Effector CD8-positive, alpha-beta T cell (primary cell): Measurements from ENCODE around the gene EDARADD.

Experiments used
- DNase-seq: peaks from one replicate; lab custom pipeline; 2025; lab: John Stamatoyannopoulos, UW

The EDARADD gene

GRCh38 chr1:236392182-236392581 is 1.9 kb upstream of the EDARADD start:
- DNase-seq: no peak

GRCh38 chr1:236394879-236395229 is 768 bp downstream of the EDARADD start:
- no peak for DNase-seq

- no peak for DNase-seq
These were observed 1.3 kb downstream of the EDARADD start for GRCh38 chr1:236395230-236395946.

DNA sequence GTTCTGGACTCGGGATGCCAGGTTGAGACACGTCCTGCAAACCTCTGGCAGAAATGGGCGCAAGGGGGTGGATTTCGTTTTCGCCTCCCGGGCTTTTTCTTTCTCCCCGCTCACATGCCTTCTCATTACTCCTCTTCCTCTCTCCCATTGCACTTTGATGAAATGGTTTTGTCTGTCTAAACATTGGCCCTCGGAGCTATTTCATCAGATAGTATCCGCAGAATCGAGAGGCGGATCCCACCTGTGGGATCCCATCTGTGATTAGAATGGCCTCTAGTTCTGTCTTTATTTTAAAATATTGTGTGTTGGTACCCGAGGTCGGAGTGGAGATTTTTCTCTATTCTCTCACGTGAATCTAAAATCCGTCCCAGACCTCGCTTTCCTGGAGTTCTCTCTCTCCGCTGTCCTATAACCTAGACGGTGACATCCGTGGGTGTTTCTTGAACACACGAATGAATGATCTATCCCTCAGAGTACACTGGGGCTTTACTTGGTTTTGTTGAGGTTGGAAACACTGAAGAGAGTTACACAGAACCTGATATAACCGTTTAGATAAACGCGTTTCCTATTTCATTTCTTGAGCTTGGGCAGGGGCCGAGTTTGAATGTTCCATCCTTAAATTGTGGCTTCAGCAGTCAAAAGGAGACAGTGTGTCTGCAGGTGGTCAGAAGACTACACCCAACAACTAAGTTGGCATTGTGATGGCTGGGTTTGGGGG is 2.0 kb downstream of the EDARADD start:
- DNase-seq: no peak

DNA sequence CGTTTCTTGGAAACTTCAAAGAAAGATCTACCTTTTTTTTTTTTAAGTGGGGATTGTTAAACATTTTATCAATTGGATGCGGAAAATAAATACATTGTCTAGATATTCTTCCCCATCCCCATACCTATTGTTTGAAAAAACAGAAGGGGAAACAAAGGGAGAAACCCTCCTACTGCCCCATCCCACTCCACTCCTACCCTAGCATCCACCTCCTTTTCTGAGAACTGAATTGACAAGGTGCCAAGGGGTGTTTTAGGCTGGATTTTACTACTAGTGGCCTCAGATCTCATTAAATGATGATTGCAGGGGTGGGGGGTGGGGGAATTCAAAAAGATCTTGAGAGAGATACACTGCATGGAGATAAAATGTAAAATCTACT is 2.6 kb downstream of the EDARADD start:
- no peak for DNase-seq

- no peak for DNase-seq
These were observed 3.2 kb downstream of the EDARADD start for GRCh38 chr1:236397173-236397759.

DNA sequence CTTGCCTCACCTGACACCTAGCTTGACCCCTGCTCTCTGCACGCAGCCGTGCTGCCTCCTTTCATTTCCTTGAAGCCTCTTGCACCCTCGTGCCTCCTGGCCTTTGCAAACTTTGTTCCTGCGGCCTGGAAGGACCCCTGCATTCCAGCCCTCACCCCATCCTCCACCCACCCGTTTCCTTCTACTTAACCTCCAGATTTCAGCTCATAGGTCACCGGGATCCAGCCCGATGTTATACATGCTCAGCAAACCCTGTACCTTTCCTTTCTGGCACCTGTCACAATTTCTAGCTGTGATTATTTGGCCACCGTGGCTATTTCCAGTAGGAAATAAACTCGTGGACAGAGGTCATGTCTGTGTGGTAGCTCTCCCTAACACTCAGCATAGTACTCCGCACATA is 4.5 kb downstream of the EDARADD start:
- no peak for DNase-seq

GRCh38 chr1:236400061-236400603 is 6.0 kb downstream of the EDARADD start:
- no peak for DNase-seq

DNA sequence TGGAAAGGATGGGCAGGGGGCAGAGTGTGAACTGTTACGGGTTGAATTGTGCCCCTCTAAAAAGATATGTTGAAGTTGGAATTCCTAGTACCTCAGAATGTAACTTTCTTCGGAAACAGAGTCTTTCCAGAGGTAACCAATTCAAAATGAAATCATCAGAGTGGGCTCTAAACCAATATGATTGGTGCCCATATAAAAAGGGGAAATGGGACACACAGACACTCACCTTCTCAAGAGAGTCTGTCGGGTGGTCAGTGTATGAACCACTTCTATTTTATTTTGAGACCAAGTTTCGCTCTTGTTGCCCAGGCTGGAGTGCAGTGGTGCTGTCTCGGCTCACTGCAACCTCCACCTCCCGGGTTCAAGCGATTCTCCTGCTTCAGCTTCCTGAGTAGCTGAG is 7.6 kb downstream of the EDARADD start:
- DNase-seq: no peak

GRCh38 chr1:236403905-236404696 is 10.0 kb downstream of the EDARADD start:
- no peak for DNase-seq

DNA sequence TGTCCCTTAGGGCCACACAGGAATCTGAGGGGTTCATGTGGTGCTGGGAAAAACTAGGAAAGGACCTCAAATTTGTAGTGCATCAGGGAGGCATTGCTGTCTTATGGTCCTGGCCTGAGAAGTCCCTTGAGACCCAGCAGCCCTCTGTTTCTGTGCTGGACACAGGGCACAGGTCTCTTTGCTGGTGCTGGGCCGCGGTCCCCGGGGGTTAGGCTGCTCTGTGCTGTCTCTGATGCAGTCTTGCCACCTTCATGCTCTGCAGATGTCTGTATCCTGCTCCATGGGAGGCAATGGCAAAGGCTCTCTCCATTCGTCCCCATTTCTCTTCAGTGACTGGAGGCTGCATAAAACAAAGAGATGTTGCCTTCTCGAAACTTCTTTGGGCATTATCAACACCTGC is 13.0 kb downstream of the EDARADD start:
- DNase-seq: no peak

DNA sequence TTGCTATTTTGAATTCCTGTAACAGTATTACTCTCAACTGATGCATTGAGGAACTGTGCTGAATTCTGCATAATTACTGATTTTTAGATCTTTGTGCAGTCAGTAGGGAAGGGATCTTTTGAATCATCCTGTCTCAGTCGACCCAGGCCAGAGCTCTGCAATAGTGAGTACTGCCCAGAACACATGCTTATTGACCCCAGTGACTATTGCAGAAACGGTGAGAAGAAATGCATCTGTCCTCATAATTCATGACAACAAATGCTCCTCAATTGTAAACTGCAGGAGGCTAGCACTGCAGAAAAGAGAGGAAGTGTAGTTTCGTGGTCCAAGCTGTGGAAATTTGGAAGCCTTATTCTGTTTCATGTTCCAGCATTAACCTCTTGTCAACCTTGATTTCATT is 19.6 kb downstream of the EDARADD start:
- DNase-seq: no peak

GRCh38 chr1:236416165-236416564 is 22.1 kb downstream of the EDARADD start:
- no peak for DNase-seq

GRCh38 chr1:236417336-236417735 is 23.2 kb downstream of the EDARADD start:
- DNase-seq: no peak

DNA sequence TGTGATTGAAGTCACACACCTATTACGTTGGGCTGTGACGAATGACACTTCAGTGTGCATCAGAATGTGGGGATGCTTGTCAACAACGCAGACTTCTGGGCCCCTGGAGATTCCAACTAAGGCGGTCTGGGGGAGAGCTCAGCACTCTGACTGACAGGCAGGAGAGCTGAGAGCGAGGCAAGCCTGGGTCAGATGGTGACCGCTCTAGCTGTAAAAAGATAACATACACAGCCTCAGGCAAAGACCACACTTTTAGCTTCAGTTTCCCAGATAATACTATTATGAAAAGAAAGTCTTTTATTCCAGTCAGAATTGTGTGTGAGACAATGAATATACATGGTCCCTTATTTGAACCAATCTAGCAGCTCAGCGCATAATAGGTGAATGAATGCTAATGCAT is 25.4 kb downstream of the EDARADD start:
- DNase-seq: no peak

GRCh38 chr1:236421022-236421421 is 26.9 kb downstream of the EDARADD start:
- DNase-seq: no peak

GRCh38 chr1:236421850-236422516 is 27.9 kb downstream of the EDARADD start:
- DNase-seq: no peak

DNA sequence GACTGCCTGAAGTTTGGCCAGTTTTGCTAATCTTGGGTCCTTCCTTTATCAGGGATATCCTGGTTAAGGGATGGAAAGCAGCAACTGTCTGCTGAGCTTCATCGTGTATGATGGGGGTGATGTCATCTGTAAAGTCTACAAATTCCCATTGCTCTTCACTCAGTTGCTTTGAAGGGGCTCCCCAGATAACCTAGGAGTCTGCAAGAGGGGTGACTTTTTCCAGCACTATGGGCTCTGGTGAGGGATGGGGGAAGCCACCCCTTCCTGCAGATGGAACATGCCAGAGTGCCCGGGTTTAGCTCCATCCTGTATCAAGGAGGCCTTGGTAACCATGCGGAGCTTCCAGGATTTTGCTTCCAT is 28.4 kb downstream of the EDARADD start:
- DNase-seq: no peak

GRCh38 chr1:236425031-236425663 is 31.1 kb downstream of the EDARADD start:
- no peak for DNase-seq

DNA sequence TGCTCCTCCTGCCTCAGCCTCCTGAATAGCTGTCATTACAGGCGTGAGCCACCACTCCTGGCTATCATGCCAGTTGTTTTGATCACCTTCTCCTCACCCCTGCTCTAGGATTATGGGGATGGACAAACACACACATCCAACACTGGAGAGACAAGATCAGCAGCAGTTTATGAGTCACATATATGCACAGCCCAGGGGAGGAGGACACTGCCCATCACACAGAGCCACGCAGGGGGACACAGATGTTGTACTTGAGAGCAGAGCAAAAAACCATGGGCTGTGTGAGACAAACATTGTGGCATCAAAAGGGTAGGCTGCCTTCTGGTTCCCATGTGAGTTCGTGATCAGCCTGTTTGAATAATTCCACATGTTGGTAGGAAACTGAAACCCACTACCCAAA is 32.1 kb downstream of the EDARADD start:
- no peak for DNase-seq

- DNase-seq: no peak
These were observed 35.7 kb downstream of the EDARADD start for GRCh38 chr1:236429715-236430274.
